Anterior cingulate cortex (tissue), 58 donors: ENCODE results near the gene RABGGTA.

Experiments used
- DNase-seq, 58 donors: peaks; one replicate each; lab custom pipeline; 2025; lab: John Stamatoyannopoulos, UW

The RABGGTA gene

GRCh38 chr14:24264298-24264697, 7.1 kb downstream of the RABGGTA start:
- DNase-seq = no peak

GRCh38 chr14:24263848-24264247, 7.5 kb downstream of the RABGGTA start:
- DNase-seq = no peak

- no peak for DNase-seq
Observed at GRCh38 chr14:24262821-24263733, 8.3 kb downstream of the RABGGTA start, which contains the start of gene TGM1. TSS of gene TGM1 (minus strand) at chr14:24263177. CDS start at chr14:24262352, 825 bp downstream.

- DNase-seq = no peak
Observed at GRCh38 chr14:24261969-24262327, 9.4 kb downstream of the RABGGTA start.

- no peak for DNase-seq
Observed at GRCh38 chr14:24261256-24261968, 10.0 kb downstream of the RABGGTA start.

GRCh38 chr14:24260780-24261157, 10.6 kb downstream of the RABGGTA start:
- DNase-seq = no peak

- no peak for DNase-seq
Observed at GRCh38 chr14:24260026-24260779, 11.2 kb downstream of the RABGGTA start.

GRCh38 chr14:24259282-24260025, 11.9 kb downstream of the RABGGTA start:
- DNase-seq = no peak

- DNase-seq = no peak
Observed at GRCh38 chr14:24258548-24259265, 12.7 kb downstream of the RABGGTA start.

- no peak for DNase-seq
Observed at GRCh38 chr14:24258119-24258518, 13.3 kb downstream of the RABGGTA start.

- no peak for DNase-seq
Observed at GRCh38 chr14:24256960-24257359, 14.4 kb downstream of the RABGGTA start.

- DNase-seq = no peak
Observed at GRCh38 chr14:24255931-24256711, 15.3 kb downstream of the RABGGTA start.

GRCh38 chr14:24255438-24255837, 16.0 kb downstream of the RABGGTA start:
- DNase-seq = no peak

GRCh38 chr14:24254630-24255392, 16.6 kb downstream of the RABGGTA start:
- DNase-seq = no peak

GRCh38 chr14:24253936-24254335, 17.5 kb downstream of the RABGGTA start:
- no peak for DNase-seq

GRCh38 chr14:24252289-24253124, 18.9 kb downstream of the RABGGTA start:
- no peak for DNase-seq

GRCh38 chr14:24251880-24252288, 19.5 kb downstream of the RABGGTA start:
- no peak for DNase-seq
